ENCODE measurements around the gene ELP4.

The ELP4 gene

GRCh38 chr11:31780480-31780971 is 271.0 kb downstream of the ELP4 start (continued):
- TF ChIP-seq ZNF26 (tag by site-specific recombination; IDR thresholded peaks at IDR 0.05) (no peak), MYNN (tag by site-specific recombination; IDR thresholded peaks at IDR 0.05; ENCODE audit: borderline replicate concordance) (no peak), ZNF596 (tag by site-specific recombination; IDR thresholded peaks at IDR 0.05) (no peak), KLF1 (tag by site-specific recombination; IDR thresholded peaks at IDR 0.05) (no peak), GLIS1 (tag by site-specific recombination; IDR thresholded peaks at IDR 0.05) (no peak), RBAK (tag by site-specific recombination; IDR thresholded peaks at IDR 0.05) (no peak), ZNF239 (tag by site-specific recombination; IDR thresholded peaks at IDR 0.05) (no peak)

- no peak overlapping the region for H3K27ac ChIP-seq (ENCODE audit: extremely low read depth, low read depth, low read length)
- no peak overlapping the region for H3K4me3 ChIP-seq (ENCODE audit: low read depth, low read length)
- no peaks in the 10 kb centered on the region for H3K4me1 ChIP-seq (ENCODE audit: control insufficient read depth, insufficient read depth, low read length)
- ChIA-PET POLR2A (no interaction called here), CTCF (no interaction called here)
- TF ChIP-seq ZBTB20 (tag by site-specific recombination; IDR thresholded peaks at IDR 0.05): no peak
- TF ChIP-seq ZSCAN16 (tag by site-specific recombination; IDR thresholded peaks at IDR 0.05): no peak
- TF ChIP-seq CTCF (tag by site-specific recombination; IDR thresholded peaks at IDR 0.05): no peak
- no peak for TF ChIP-seq ZBTB44 (tag by site-specific recombination; IDR thresholded peaks at IDR 0.05)
- no peak for TF ChIP-seq ZNF600 (tag by site-specific recombination; IDR thresholded peaks at IDR 0.05)
- TF ChIP-seq ZBTB26 (tag by site-specific recombination; optimal IDR thresholded peaks at IDR 0.05): no peak
- TF ChIP-seq REST (tag by site-specific recombination; IDR thresholded peaks at IDR 0.05): no peak
- no peak for TF ChIP-seq ZNF10 (tag by site-specific recombination; IDR thresholded peaks at IDR 0.05)
- no peak for TF ChIP-seq ZNF610 (tag by site-specific recombination; IDR thresholded peaks at IDR 0.05; ENCODE audit: borderline replicate concordance)
- peaks cover 0 to 2% of the 10 kb centered on the region in 2 experiments; a peak in 1 of 3 replicates for H3K36me3 ChIP-seq (ENCODE audit: control insufficient read depth in 2 of 2, insufficient read depth in 1 of 2, low read length in 2 of 2)
- H3K9me3 ChIP-seq (ENCODE audit: control insufficient read depth, insufficient read depth, low read depth, low read length): no peaks in the 10 kb centered on the region
Measured at GRCh38 chr11:31782257-31782656, 272.7 kb downstream of the ELP4 start.

Data from HEK293 (cell line).